H1 (cell line): ENCODE data around the gene CKM. TPM values are rescaled to one million over a fixed set of nuclear protein-coding genes. Genes with fewer than 3 reads are reported as not detected.

Experiments used
- CTCF ChIA-PET: fragments of 300-600 bp; sonication (Branson Sonifier 250); formaldehyde crosslinking; loops from one replicate; lab custom pipeline; 2021; ENCODE audit not compliant: partially characterized antibody; lab: Charles Lee
- POLR2A ChIA-PET: fragments of 300-600 bp; sonication (Branson Sonifier 250); formaldehyde crosslinking; loops from one replicate; lab custom pipeline; 2021; ENCODE audit warnings: inconsistent platforms; ENCODE audit not compliant: partially characterized antibody; lab: Charles Lee
- DNase-seq, 2 experiments: peaks; one replicate each; pipeline versions ENCODE4 v3.0.0 to v3.0.0-alpha.2; 2010 to 2022; ENCODE audit warnings: low spot score in 2 of 2, low read depth in 1 of 2, mixed read lengths in 1 of 2
- FAIRE-seq: peaks from 2 replicates; lab custom pipeline; 2011; peaks lifted over from hg19 to GRCh38; lab: Jason Lieb, UNC
- H2AFZ ChIP-seq: 2 replicates; pipeline ENCODE4 v1.8.1; 2012; ENCODE audit warnings: low read length, inconsistent platforms
- H2AK5ac ChIP-seq: 2 replicates; pipeline ENCODE4 v1.6.1; 2013; ENCODE audit warnings: low read depth, low read length
- H2BK120ac ChIP-seq: replicated peaks from 2 replicates; pipeline ENCODE3; 2013; ENCODE audit warnings: low read depth, low read length, inconsistent platforms
- H2BK12ac ChIP-seq: 2 replicates; pipeline ENCODE4 v1.6.1; 2013; ENCODE audit warnings: low read depth, low read length
- H2BK15ac ChIP-seq: 2 replicates; pipeline ENCODE4 v1.6.1; 2013; ENCODE audit warnings: low read length
- H2BK20ac ChIP-seq: 2 replicates; pipeline ENCODE4 v1.6.1; 2013; ENCODE audit warnings: low read length
- H2BK5ac ChIP-seq: 2 replicates; pipeline ENCODE4 v1.6.1; 2013; ENCODE audit warnings: low read depth, low read length
- H3K14ac ChIP-seq: 2 replicates; pipeline ENCODE4 v1.6.1; 2013; ENCODE audit warnings: inconsistent platforms; ENCODE audit not compliant: insufficient read length
- H3K18ac ChIP-seq: 2 replicates; pipeline ENCODE4 v1.6.1; 2013; ENCODE audit warnings: low read length; ENCODE audit errors: extremely low read depth
- H3K23ac ChIP-seq: 2 replicates; pipeline ENCODE4 v1.6.1; 2013; ENCODE audit warnings: inconsistent platforms; ENCODE audit not compliant: insufficient read length
- H3K23me2 ChIP-seq: 2 replicates; pipeline ENCODE4 v1.6.1; 2013; ENCODE audit warnings: low read depth, low read length
- H3K27ac ChIP-seq: 2 replicates; pipeline ENCODE4 v1.6.1; 2011; ENCODE audit warnings: low read depth, low read length, inconsistent platforms
- H3K27me3 ChIP-seq, 4 experiments: replicated peaks in 1 of 4; 1 replicate in 1 of 4; 2 replicates in 3 of 4; pipeline versions ENCODE4 v1.6.1 to v1.8.1; 2011 to 2013; ENCODE audit warnings: low read length in 3 of 4, mild to moderate bottlenecking in 3 of 4, inconsistent platforms in 2 of 4, mixed read lengths in 2 of 4, moderate library complexity in 1 of 4; ENCODE audit not compliant: control insufficient read depth in 3 of 4, insufficient read depth in 3 of 4; ENCODE audit errors: extremely low read depth in 1 of 4
- H3K36me3 ChIP-seq, 4 experiments: 2 replicates each; pipeline versions ENCODE4 v1.6.1 to v1.8.1; 2011 to 2013; ENCODE audit warnings: mild to moderate bottlenecking in 4 of 4, low read length in 3 of 4, moderate library complexity in 2 of 4, control low read depth in 1 of 4, inconsistent platforms in 1 of 4; ENCODE audit not compliant: insufficient read depth in 4 of 4, control insufficient read depth in 2 of 4
- H3K4ac ChIP-seq: replicated peaks from 2 replicates; pipeline ENCODE3; 2013; ENCODE audit warnings: low read length, low read depth, mixed read lengths, inconsistent platforms; ENCODE audit not compliant: insufficient read length
- H3K4me1 ChIP-seq, 4 experiments: replicated peaks in 1 of 4; 1 replicate in 1 of 4; 2 replicates in 3 of 4; pipeline versions ENCODE4 v1.6.1 to v1.8.1; 2011 to 2013; ENCODE audit warnings: low read length in 3 of 4, inconsistent platforms in 2 of 4, mixed read lengths in 1 of 4; ENCODE audit not compliant: insufficient read depth in 4 of 4, control insufficient read depth in 3 of 4
- H3K4me2 ChIP-seq, 2 experiments: 2 replicates each; pipeline versions ENCODE4 v1.6.1 to v1.8.1; 2011 to 2013; ENCODE audit warnings: low read depth in 2 of 2, low read length in 2 of 2, control low read depth in 1 of 2, inconsistent platforms in 1 of 2, mild to moderate bottlenecking in 1 of 2; ENCODE audit not compliant: insufficient read depth in 1 of 2
- H3K4me3 ChIP-seq, 4 experiments: fragments of 200-600, 300-600 bp in 1 of 4; sonication (generic), shearing (Covaris generic), sonication (Bioruptor Twin) in 1 of 4; 2 replicates each; pipeline versions ENCODE4 v1.5.1 to v1.8.1; 2011 to 2016; ENCODE audit warnings: low read length in 4 of 4, low read depth in 3 of 4, control low read depth in 2 of 4, inconsistent platforms in 2 of 4, mild to moderate bottlenecking in 2 of 4, mixed read lengths in 1 of 4, moderate library complexity in 1 of 4; ENCODE audit not compliant: insufficient read depth in 2 of 4; ENCODE audit errors: extremely low read depth in 1 of 4
- H3K56ac ChIP-seq: replicated peaks from 2 replicates; pipeline ENCODE3; 2013; ENCODE audit warnings: low read depth, mild to moderate bottlenecking, mixed read lengths, low read length, inconsistent platforms; ENCODE audit not compliant: insufficient read length
- H3K79me1 ChIP-seq: 2 replicates; pipeline ENCODE4 v1.6.1; 2013; ENCODE audit warnings: low read depth, low read length, control low read depth
- H3K79me2 ChIP-seq, 2 experiments: 2 replicates each; pipeline versions ENCODE4 v1.6.1 to v1.8.1; 2012 to 2013; ENCODE audit warnings: low read length in 2 of 2, mild to moderate bottlenecking in 2 of 2, inconsistent platforms in 1 of 2; ENCODE audit not compliant: insufficient read depth in 2 of 2, control insufficient read depth in 1 of 2
- H3K9ac ChIP-seq, 4 experiments: replicated peaks in 1 of 4; 1 replicate in 1 of 4; 2 replicates in 3 of 4; pipeline versions ENCODE4 v1.6.1 to v1.8.1; 2011 to 2013; ENCODE audit warnings: low read depth in 3 of 4, low read length in 3 of 4, control low read depth in 2 of 4, mild to moderate bottlenecking in 2 of 4, moderate library complexity in 2 of 4, inconsistent platforms in 1 of 4; ENCODE audit errors: extremely low read depth in 1 of 4
- H3K9me3 ChIP-seq, 2 experiments: 2 replicates each; pipeline versions ENCODE4 v1.6.1 to v1.8.1; 2012 to 2013; ENCODE audit warnings: mild to moderate bottlenecking in 2 of 2, moderate library complexity in 2 of 2, control low read depth in 1 of 2, inconsistent platforms in 1 of 2, low read depth in 1 of 2, low read length in 1 of 2, mixed read lengths in 1 of 2; ENCODE audit not compliant: insufficient read depth in 2 of 2
- H4K20me1 ChIP-seq, 2 experiments: replicated peaks in 1 of 2; 2 replicates each; pipeline versions ENCODE3 to v1.8.1; 2011 to 2013; ENCODE audit warnings: inconsistent platforms in 2 of 2, low read length in 2 of 2, mild to moderate bottlenecking in 1 of 2; ENCODE audit not compliant: insufficient read depth in 2 of 2, control insufficient read depth in 1 of 2
- H4K5ac ChIP-seq: 2 replicates; pipeline ENCODE4 v1.6.1; 2013; ENCODE audit warnings: low read length, low read depth, mixed read lengths, inconsistent platforms; ENCODE audit not compliant: insufficient read length
- H4K8ac ChIP-seq: 2 replicates; pipeline ENCODE4 v1.8.0; 2013; ENCODE audit warnings: mild to moderate bottlenecking, moderate library complexity, low read length, inconsistent platforms; ENCODE audit not compliant: insufficient read depth; ENCODE audit errors: extremely low read depth
- H4K91ac ChIP-seq: replicated peaks from 2 replicates; pipeline ENCODE3; 2013; ENCODE audit warnings: low read length, mixed read lengths, inconsistent platforms; ENCODE audit not compliant: insufficient read length
- ATF2 ChIP-seq: IDR thresholded peaks from 2 replicates; pipeline ENCODE4 v1.6.1; 2012; ENCODE audit warnings: low read length, inconsistent platforms
- BACH1 ChIP-seq: IDR thresholded peaks from 2 replicates; pipeline ENCODE4 v1.6.1; 2012; ENCODE audit warnings: low read length, improper control_type of control experiment
- BCL11A ChIP-seq, 2 experiments: IDR thresholded peaks; one replicate each; pipeline ENCODE4 v1.6.1; 2011; ENCODE audit warnings: low read depth in 2 of 2, low read length in 2 of 2, mild to moderate bottlenecking in 2 of 2
- CBX5 ChIP-seq: fragments of 300-800, 300-1000 bp; sonication (generic); IDR thresholded peaks from 2 replicates; pipeline ENCODE4 v1.7.1; 2016; ENCODE audit warnings: antibody characterized with exemption, low read length, low read depth
- CREB1 ChIP-seq: IDR thresholded peaks from 2 replicates; pipeline ENCODE4 v1.6.1; 2012; ENCODE audit warnings: inconsistent platforms
- KDM1A ChIP-seq: fragments of 200-600, 300-600 bp; sonication (generic); IDR thresholded peaks from 2 replicates; pipeline ENCODE4 v1.7.1; 2016; ENCODE audit warnings: mild to moderate bottlenecking, low read length, borderline replicate concordance
- NANOG ChIP-seq: IDR thresholded peaks from 2 replicates; pipeline ENCODE4 v1.6.1; 2011; ENCODE audit warnings: low read length, low read depth, mild to moderate bottlenecking, inconsistent platforms; ENCODE audit not compliant: insufficient read depth, poor library complexity, severe bottlenecking
- SIN3A ChIP-seq, 2 experiments: IDR thresholded peaks in 1 of 2; conservative IDR thresholded peaks in 1 of 2; 2 replicates each; pipeline ENCODE4 v1.6.1; 2011 to 2012; ENCODE audit warnings: low read length in 2 of 2, improper control_type of control experiment in 1 of 2, low read depth in 1 of 2, mild to moderate bottlenecking in 1 of 2
- SIRT6 ChIP-seq: IDR thresholded peaks from one replicate; pipeline ENCODE4 v1.7.1; 2012; ENCODE audit warnings: low read length, inconsistent platforms
- TAF1 ChIP-seq: IDR thresholded peaks from 2 replicates; pipeline ENCODE4 v1.6.1; 2011; ENCODE audit warnings: mild to moderate bottlenecking, low read depth, low read length
- USF2 ChIP-seq: IDR thresholded peaks from 2 replicates; pipeline ENCODE4 v1.6.1; 2011; ENCODE audit warnings: low read length, improper control_type of control experiment
- WGBS, 2 experiments: shearing (Covaris generic) in 1 of 2; methylation state at CpG; one replicate each; pipeline versions ENCODE4 v1.1.6 to v1.1.7; 2013 to 2015; ENCODE audit warnings: low lambda C conversion rate in 2 of 2, mixed read lengths in 2 of 2, inconsistent platforms in 1 of 2, low coverage in 1 of 2, missing lambda C conversion rate in 1 of 2; ENCODE audit not compliant: insufficient replicate concordance in 2 of 2, insufficient coverage in 1 of 2, insufficient read length in 1 of 2; ENCODE audit errors: extremely low coverage in 1 of 2, missing lambda C conversion rate in 1 of 2; 5-methylcytosine and 5-hydroxymethylcytosine counted together
- polyA plus RNA-seq, 7 experiments: library from polyadenylated mRNA; depleted of rRNA in 3 of 7; stranded (reverse) in 5 of 7; unstranded in 2 of 7; fragments of >200 nt in 5 of 7; fragments of 200-250 nt in 2 of 7; gene quantifications; 1 replicate in 5 of 7; 2 replicates in 1 of 7; 4 replicates in 1 of 7; pipeline versions ENCODE4 v1.2.1 to v1.2.3, GENCODE V29; 2011 to 2013; ENCODE audit warnings: missing spikeins in 2 of 7, mixed read lengths in 2 of 7
- total RNA-seq: library from RNA; stranded (reverse); fragmentation: NEBNext Ultra II Directional; extraction: Animal tissue kit (Norgen Biotek cat#: 25700); gene quantifications from 2 replicates; pipeline ENCODE4 v1.2.1, GENCODE V29; 2021

Gene CKM
- total and polyA plus RNA-seq, 2 of the 8 experiments (the other 6 are each of a cell fraction or from before 2014, with no cell fraction given), result 0.08 TPM; not detected in 1

GRCh38 chr19:45361608-45362007 lies 38.9 kb upstream of the CKM start:
- Histone ChIP-seq H3K14ac (no peak overlapping the region), H3K9me3 (no peaks in the 10 kb centered on the region), H3K4ac (no peak overlapping the region), H2BK20ac (no peak overlapping the region), H4K5ac (no peak overlapping the region), H4K8ac (no peak overlapping the region), H4K91ac (no peak overlapping the region), H3K4me2 (no peak overlapping the region), H2BK12ac (no peak overlapping the region), H2AK5ac (no peak overlapping the region), H2BK5ac (no peak overlapping the region), H3K18ac (no peak overlapping the region), H2AFZ (no peak overlapping the region), H3K9ac (no peak overlapping the region), H4K20me1 (peaks cover 0 to 24% of the 10 kb centered on the region in 2 experiments), H3K79me2 (no peaks in the 10 kb centered on the region), H3K4me1 (no peaks in the 10 kb centered on the region), H3K23ac (no peak overlapping the region), H3K79me1 (peaks cover 4% of the 10 kb centered on the region), H3K36me3 (peaks cover 21 to 68% (median 44%) of the 10 kb centered on the region in 4 experiments), H3K4me3 (no peak overlapping the region), H3K27me3 (no peaks in the 10 kb centered on the region), H2BK15ac (no peak overlapping the region), H3K23me2 (no peaks in the 10 kb centered on the region), H2BK120ac (no peak overlapping the region), H3K56ac (no peak overlapping the region), H3K27ac (no peak overlapping the region)
- 94% methylated on average over 14 of the region's 14 CpGs; no CpG with 5 or more reads in 1 of the 2 experiments for WGBS, 2 experiments
- DNase-seq (no peak), FAIRE-seq (no peak)
- ChIA-PET POLR2A (interaction anchor here (1.2 to 4.9 kb wide), 3 partner anchors 8 to 13 kb away, joined by 3 to 25 read pairs (median 3); no protein-coding TSS in a partner anchor), CTCF (no interaction called here)
- no peak for TF ChIP-seq CBX5
- TF ChIP-seq KDM1A, result no peak
- no peak for TF ChIP-seq ATF2
- no peak for TF ChIP-seq TAF1
- no peak for TF ChIP-seq USF2
- no peak for TF ChIP-seq BACH1
- TF ChIP-seq NANOG, result no peak
- TF ChIP-seq SIN3A (conservative IDR thresholded peaks at IDR 0.05 in 1 of 2, IDR thresholded peaks at IDR 0.05 in 1 of 2; ENCODE audit: low read depth in 1 of 2, low read length in 2 of 2), result no peak
- no peak for TF ChIP-seq SIRT6
- no peak for TF ChIP-seq CREB1
- TF ChIP-seq BCL11A (IDR thresholded peaks at IDR 0.05; ENCODE audit: low read depth in 2 of 2, low read length in 2 of 2), result no peak
